HG03175 (cell line): ENCODE measurements around the gene TSHZ3.

Experiments
- ATAC-seq: cut with Tn5 transposase; IDR thresholded peaks from one replicate; pipeline ENCODE4 v1.9.1; 2021; ENCODE audit warnings: mild to moderate bottlenecking, moderate library complexity; ENCODE audit not compliant: unreplicated experiment

TSHZ3 gene

GRCh38 chr19:31268751-31269383 lies 80.4 kb downstream of the TSHZ3 start:
- ATAC-seq: no peak

- no peak for ATAC-seq
These were observed 82.5 kb downstream of the TSHZ3 start for GRCh38 chr19:31266731-31267130.

GRCh38 chr19:31266196-31266595 lies 83.0 kb downstream of the TSHZ3 start:
- no peak for ATAC-seq

GRCh38 chr19:31264041-31264778 lies 85.0 kb downstream of the TSHZ3 start:
- no peak for ATAC-seq

GRCh38 chr19:31263328-31263727 lies 85.9 kb downstream of the TSHZ3 start:
- no peak for ATAC-seq

GRCh38 chr19:31262725-31263191 lies 86.5 kb downstream of the TSHZ3 start:
- ATAC-seq: no peak

GRCh38 chr19:31261603-31262212 lies 87.5 kb downstream of the TSHZ3 start:
- ATAC-seq: no peak

GRCh38 chr19:31261019-31261602 lies 88.1 kb downstream of the TSHZ3 start:
- no peak for ATAC-seq

- ATAC-seq: no peak
These were observed 88.9 kb downstream of the TSHZ3 start for GRCh38 chr19:31260171-31260933.

- no peak for ATAC-seq
These were observed 90.8 kb downstream of the TSHZ3 start for GRCh38 chr19:31258211-31259052.

- ATAC-seq: no peak
These were observed 91.7 kb downstream of the TSHZ3 start for GRCh38 chr19:31257426-31258130.

GRCh38 chr19:31257025-31257424 lies 92.2 kb downstream of the TSHZ3 start:
- no peak for ATAC-seq

- no peak for ATAC-seq
These were observed 92.7 kb downstream of the TSHZ3 start for GRCh38 chr19:31256593-31256960.

- ATAC-seq: no peak
These were observed 93.2 kb downstream of the TSHZ3 start for GRCh38 chr19:31255831-31256592.

- ATAC-seq: no peak
These were observed 93.9 kb downstream of the TSHZ3 start for GRCh38 chr19:31255174-31255799.

GRCh38 chr19:31254611-31255010 lies 94.6 kb downstream of the TSHZ3 start:
- ATAC-seq: no peak

GRCh38 chr19:31254180-31254551 lies 95.1 kb downstream of the TSHZ3 start:
- no peak for ATAC-seq

GRCh38 chr19:31253526-31254179 lies 95.6 kb downstream of the TSHZ3 start:
- ATAC-seq: no peak
